Hematopoietic multipotent progenitor cell treated with erythropoietin and hydrocortisone succinate and interleukin-3 and kit ligand, for 17 days (in vitro differentiated cells): ENCODE results near the gene SPINDOC.
"Not testable (repeated sequence)": the region's sequence is repeated elsewhere in the genome, so short reads cannot be mapped to it uniquely, and the experiment has no call there.

Source experiments
- DNase-seq: peaks from one replicate; pipeline ENCODE4 v3.0.0-alpha.2; 2015; ENCODE audit warnings: low spot score

The SPINDOC gene, protein sequence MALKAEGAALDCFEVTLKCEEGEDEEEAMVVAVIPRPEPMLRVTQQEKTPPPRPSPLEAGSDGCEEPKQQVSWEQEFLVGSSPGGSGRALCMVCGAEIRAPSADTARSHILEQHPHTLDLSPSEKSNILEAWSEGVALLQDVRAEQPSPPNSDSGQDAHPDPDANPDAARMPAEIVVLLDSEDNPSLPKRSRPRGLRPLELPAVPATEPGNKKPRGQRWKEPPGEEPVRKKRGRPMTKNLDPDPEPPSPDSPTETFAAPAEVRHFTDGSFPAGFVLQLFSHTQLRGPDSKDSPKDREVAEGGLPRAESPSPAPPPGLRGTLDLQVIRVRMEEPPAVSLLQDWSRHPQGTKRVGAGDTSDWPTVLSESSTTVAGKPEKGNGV

DNA sequence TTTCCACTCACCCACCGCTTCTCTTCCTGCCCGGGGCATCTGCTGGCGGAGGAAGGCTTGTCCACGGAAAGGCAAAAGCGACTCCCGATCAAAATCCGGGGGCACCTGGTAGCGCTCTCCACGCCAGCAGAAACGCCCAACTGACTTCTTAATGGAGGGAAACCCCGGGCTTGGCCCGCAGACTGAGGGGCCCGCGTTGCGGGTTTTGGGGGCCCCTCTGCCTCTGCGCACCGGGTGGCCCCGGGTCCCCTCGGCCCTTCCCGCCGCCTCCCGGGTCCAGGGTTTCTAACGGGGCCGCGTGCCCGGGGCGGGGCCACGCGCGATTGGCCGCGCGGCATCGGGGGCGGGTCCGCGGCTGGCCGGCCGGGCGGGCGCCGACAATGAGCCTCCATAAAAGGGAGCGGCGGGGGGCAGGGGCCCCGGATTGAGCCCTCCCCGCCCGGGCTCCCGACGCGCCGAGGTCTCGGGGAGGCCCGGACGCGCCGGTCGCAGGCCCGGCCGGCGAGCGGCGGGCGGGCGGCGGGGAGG is at the start of gene SPINDOC:
Gene SPINDOC (plus strand): TSS at position 422 of the 528 bp plus-strand sequence. CDS start 231 bp downstream, outside the sequence.
- no peak for DNase-seq

DNA sequence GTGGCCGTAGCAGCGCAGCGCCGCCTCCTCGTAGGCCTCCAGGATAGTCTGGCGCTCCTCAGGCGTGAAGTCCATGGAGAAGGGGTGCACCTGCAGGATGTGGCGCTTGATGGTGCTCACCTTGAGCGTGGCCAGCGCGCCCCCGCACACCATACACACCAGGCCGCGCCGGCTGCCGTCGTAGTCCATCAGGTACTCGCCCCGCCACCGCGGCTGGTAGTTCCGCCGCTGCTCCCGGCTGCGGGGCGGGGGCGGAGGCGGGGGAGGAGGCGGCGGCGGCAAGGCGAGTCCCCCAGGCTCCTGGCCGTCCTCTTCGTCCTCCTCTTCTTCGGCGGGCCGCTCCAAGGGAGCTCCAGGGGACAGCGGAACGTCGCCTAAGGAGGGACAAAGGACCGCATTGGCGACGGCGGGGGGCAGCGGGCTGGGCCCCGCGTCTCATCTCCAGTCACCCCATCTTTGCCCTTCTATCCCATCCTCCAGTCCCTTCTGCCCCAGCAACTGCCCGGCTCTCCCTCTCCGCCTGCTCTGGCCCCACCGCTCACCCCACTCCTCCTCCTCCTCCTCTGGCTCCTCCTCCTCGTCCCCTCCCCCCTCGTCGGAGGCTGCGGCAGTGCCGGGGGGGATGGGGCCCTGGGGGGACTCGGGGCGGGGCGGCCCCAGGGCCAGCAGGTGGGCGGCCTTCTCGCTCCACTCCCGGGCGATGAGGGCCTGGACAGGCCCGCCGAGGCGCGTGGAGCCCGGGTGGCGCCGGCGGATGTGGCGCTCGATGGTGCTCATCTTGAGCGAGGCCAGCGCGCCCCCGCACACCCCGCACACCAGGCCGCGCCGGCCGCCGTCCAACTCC is 49.5 kb upstream of the SPINDOC start:
- DNase-seq = no peak

DNA sequence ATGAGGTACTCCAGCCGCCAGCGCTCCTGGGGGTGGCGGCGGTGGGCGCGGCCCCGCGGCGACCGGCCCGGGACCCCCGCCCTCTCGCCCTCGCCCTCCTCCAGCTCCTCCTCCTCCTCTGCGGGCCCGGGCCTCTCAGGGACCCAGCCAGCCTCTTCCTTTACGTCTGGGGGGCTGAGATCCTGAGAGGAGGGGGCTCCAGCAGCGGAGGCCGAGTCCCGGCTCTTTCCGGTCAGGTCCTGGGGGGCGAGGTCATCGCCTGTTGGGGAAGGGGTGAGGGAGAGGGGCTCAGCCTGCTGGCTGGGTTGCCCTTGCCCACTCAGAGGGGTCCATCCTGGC is 48.9 kb upstream of the SPINDOC start:
- no peak for DNase-seq

DNA sequence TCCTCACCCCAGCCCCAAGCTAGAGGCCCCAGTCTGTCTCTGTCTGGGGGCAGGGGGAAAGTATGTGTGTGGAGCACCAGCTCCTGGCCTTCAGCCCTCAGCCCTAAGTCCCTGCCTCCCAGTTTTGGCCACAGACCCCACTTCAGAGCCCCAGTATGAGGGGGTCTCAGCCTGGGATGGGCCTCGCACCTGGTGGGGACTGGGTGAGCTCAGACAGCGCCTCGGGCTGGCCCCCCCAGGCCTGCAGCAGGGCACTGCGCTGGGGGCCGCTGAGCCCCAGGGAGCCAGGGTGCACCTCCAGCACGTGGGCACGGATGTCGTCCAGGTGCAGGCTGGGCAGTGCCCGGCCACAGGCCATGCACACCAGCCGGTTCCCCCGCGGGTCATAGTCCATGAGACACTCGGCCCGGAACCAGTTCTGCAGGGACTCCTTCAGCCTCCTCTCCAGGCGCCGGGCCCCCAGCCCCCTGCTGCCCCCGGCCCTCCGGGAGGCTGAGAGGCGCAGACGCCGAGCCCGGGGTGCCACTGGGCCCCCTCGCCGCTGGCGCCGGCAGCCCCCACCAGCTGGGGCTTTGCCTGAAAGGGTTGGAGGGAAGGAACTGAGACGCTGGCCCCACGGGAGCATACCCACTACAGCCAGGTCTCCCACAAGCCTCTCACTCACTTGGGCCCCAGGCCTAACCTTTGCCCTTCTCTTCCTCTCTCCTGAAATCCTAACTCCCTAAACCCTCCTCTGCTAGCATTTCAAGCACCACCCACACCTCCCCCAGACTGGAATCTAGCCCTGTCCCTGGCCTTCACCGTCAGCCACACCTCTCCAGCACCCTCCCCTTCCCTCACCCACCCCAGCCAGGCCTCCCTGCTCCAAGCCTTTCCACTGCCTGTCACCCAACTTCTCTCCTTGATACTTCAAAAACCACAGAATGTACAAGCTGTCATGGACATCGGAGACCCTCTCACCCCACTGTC is 48.3 kb upstream of the SPINDOC start:
- DNase-seq = no peak

DNA sequence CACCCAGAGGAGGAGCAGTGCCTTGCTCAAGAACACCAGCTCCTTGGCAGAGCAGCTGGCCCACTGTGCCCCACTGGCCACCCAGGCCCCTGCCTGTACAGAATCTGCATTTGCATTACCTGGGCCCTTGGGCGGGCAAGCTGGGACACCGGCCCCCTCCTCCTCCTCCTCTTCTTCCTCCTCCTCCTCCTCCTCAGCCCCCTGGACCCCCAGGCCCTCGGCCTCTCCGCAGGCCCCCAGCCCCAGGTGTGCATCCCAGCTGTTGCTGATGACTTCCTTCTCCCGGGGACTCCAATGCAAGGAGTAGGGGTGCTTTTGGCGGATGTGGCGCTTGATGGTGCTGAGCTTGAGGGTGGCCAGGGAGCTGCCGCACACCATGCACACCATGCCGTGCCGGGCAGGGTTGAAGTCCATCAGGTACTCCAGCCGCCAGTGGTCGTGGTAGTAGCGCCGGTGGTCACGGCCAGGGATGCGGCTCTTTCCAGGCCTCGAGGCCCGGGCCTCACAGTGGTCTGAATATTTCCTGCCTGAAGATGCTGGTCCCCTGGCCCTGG is 47.5 kb upstream of the SPINDOC start:
- DNase-seq = no peak

DNA sequence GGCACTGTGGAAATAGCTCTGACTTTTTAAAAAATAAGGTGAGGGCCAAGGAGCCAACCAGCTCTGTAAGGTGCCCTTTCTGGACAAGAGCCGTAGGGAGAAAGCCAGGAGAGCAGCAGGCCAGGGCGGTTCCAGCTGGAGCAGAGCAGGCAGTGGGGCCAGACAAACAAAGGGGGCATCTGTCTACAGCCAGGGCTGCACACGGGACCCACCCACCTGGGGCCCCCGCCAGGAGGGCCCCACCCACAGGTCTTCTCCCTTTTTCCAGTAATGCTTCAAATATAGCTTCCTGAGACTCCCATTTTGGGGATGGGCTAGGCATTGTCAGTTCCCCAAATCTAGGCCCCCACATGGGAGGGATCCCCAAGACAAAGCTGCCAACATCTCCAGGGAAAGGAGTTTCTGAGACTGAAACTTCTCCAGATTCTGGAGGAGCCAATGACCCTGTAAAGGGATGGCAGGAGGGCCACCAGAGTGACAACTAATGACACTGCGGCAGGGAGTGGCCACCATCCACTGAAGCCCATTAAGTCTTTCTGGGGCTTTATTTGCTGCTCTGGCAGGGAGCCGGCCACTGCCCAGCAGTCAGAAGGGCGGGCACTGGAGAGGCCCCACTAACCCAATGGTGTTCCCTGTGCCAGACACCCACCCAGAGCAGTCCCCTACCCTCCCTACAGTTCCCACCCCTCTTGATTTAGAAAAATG is 46.6 kb upstream of the SPINDOC start:
- DNase-seq = no peak

DNA sequence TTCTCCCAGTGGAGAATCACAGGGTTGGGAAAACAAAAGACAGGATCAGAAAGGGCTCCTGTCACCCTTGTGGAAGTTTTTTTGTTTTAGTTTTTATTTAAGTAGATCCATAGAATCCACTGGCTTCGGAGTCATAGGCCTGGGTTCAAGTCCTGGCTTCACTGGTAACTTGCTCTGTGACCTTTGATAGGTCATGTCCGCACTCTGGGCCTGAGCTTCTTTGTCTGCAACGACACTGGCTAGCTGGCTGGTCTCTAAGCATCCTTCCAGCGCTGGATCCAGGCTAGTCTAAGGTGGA is 46.0 kb upstream of the SPINDOC start:
- DNase-seq = no peak

DNA sequence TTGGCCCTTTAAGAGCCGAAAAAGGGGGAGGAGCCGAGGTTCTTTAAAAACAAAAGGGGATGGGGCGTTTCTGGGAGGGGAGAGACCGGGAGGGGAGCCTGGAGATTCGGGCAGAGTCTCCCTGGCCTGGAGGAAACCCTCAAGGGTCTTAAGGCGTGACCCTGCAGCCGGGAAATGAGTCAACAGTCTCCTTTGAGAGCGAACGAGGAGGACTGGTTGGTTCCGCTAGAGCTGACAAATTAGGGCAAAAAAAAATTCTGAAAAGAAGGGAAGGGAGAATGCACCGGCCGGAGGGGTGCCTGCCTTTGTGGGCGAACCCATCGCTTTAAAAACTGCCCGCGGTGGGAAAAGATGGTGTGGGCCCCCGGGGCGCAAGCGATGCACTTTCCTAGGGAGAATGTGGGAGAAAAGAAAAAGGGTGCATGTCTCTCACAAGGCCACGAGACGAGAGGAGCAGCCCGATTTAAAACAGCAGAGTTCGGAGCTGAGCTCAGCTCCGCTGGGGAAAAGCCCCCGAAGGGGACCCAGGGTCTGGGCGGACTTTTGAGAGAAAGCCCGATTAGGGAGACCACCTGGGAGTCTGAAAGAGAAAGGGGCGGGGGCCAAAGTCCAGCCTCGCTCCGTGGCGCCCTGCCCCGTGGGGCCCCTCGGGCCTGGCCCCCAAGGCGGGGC is 45.6 kb upstream of the SPINDOC start:
- DNase-seq = peak; percentile 21

DNA sequence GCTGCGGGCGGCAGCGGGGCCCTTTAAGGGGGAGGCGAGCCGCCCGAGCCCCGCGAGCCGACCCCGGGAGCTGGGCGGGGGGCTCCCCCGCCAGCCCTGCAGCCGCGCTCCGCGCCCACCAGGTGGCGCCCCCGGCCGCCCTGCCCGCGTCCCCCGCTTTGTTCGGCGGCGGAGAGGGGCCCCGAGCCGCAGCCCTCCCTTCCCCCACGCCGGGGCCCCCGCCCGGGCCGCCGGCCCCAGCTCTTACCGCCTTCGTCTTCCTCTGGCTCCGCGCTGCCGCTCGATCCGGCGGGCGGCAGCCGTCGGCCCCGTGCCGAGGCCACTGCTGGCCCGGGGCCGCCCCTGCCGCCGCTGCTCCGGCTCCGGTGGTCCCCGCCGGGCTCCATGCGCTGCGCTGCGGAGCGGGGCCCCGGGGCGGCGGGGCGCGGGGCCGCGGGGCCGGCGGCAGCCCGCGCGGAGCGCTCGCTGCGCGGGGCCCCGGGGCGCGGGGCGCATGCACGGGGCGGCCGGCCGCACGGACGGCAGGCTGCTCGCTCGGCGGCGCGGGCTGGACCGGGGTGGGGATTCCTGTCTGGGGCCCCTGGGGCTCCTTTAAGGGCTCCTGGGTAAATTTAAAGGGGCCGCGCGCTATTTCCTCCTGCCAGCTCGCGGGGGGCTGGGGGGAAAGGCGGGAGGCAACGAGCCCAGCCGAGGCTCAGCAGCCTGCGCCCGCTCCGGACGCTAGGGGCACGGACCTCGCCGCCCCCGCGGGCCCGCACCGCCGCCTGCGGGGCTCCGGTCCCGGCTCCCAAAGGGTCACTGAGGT is 44.8 kb upstream of the SPINDOC start, which contains the start of gene ZFTA:
Gene ZFTA (minus strand): TSS at position 539 of the 805 bp plus-strand sequence. CDS start 153 bp downstream, at position 386.
- peak; percentile 25 for DNase-seq

DNA sequence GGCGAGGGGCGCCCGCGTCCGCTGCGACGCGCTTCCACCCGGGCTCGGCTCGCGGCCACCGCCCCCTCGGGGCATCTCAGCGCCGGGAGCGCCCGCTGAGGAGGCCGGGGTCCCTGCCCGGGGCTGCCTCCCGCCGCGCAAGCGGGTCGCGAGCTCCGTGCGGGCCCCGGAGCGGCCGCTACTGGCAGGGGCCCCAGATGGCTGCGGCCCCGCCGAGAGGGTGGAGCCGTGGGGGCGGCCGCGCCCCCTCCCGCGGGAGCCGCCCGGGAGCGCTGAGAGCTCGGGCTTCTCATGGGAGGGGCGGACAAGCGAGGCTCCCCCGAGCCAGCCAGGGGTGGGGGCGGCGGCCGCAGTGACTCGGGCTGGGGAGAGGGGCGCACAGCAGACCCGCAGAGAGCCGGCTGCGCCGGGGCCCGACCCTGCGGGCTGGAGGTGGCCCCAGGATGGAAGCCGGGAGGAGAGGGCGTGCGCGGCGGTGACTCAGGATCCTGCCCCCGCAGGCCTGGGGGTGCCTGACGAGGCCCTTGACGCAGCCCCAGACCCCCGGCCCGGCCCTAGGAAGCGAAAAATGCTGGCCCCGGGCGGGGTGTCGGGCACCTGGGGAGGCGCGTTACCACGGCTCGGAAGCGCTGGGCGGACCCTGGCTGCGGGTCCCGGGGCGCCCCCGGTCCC is 44.1 kb upstream of the SPINDOC start:
- no peak for DNase-seq

DNA sequence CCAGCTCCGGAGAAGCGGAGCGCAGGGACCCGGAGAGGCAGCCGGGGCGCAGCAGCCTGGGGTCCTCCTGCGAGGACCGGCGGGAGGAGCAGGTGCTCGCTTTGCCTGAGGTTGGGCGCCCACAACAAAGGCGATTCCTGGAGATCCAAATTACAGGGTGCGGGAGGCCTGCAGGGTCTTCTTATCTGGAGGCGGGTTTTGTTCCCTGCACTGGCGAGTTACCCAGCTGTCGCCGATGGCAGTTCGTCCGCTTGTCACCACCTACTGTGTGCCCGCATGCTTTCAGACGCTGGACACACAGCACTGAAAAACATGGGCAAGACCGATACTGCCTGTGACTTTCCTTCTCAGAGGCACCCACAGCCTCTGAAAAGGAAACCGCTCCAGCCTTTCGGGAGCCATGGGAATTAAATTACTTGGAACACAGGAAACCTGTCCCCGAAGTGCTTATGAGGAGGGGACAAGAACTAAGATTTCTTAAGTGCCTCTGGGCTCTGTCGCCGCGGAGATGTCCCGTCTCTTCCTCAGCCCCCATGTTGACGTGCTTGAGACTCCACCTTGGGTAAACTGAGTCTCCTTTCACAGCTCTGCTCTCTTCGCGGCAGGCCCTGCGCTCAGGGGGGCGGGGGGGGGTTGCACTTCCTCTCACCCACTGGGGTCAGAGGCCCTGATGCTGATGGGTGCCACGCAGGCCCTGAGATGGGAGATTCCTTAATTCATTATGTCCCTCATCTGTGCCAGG is 43.4 kb upstream of the SPINDOC start:
- DNase-seq = no peak

DNA sequence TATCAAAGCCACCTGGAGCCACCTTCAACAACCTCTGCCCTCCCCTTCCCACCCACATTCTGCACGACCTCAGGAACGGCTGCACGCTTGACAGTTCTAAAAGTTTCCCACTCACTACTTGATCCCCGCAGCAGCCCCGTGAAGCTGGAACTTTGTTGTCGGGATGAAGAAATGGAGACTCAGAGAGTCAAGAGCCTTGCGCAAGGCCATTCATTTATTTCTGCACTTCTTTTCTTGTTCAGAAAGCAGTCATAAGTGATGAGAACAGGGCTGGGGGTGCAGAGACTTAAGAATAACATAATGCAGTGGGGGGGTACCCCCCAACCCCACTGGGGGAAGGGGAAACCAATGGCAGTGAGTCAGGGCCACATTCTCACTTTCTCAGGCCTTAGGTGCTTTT is 42.5 kb upstream of the SPINDOC start:
- no peak for DNase-seq

DNA sequence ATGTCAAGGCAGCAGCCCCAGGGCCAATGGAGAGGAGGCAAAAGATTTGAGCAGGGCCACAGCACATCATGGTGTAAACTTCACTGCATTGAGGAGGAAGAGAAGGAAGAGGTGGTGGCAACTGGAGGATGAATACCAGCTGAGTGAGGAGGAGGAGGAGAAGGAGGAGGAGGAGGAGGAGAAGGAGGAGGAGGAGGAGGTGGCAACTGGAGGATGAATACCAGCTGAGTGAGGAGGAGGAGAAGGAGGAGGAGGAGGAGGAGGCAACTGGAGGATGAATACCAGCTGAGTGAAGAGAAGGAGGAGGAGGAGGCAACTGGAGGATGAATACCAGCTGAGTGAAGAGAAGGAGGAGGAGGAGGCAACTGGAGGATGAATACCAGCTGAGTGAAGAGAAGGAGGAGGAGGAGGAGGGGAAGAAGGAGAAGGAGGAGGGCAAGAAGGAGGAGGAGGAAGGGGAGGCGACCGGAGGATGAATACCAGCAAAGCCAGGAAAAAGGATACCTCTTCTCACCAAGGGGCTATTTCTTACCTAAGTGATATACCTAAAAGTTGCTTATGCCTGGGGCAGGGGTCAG is 41.4 kb upstream of the SPINDOC start:
- not testable (repeated sequence) for DNase-seq

DNA sequence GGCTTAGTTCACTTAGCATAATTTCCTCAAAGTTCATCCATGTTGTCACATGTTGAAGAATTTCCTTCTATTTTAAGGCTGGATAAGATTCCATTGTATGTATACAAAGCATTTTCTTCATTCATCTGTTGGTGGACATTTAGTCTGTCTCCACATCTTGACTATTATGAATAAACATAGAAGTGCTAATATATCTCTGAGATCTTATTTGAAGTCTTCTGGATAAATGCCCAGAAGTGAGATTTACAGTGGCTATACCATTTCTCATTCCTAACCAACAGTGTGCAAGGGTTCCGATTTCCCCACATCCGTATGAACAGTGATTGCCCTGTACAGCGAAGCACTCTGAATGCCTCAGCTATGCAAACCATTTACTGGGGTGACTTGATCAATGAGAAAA is 38.1 kb upstream of the SPINDOC start:
- DNase-seq = no peak

DNA sequence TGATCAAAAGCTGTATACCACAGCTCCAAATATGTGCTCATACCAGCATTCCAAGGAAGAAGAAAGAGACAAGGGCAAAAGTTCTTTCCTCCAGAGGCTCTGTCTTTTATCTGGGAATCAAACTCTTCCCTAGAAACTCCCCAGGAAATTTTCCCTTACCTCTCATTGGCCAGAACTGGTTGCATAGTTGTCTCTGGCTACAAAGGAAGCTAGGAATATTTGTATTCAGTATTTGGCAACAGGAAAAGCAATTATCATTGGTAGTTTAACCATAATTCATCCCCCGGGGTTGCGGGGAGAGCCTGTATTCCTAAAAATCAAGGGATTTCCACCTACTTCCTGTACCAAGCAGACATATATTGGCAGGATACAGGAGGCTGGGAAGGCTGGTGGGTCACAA is 34.2 kb upstream of the SPINDOC start:
- no peak for DNase-seq

DNA sequence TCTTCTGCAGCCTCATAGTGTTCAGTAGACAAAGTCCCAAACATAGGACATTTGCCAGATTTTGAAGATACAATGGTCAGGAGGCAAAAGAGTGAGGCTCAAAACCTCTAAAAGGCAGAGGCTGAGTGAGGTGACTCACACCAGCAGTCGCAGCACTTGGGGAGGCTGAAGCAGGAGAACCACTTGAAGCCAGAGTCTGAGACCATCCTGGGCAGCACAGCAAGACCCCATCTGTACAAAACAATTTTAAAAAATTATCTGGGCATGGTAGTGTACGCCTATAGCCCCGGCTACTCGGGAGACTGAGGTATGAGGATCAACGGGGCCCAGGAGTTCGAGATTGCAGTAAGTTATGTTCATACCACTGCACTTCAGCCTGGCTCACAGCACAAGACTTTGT is 30.5 kb upstream of the SPINDOC start:
- DNase-seq = no peak

DNA sequence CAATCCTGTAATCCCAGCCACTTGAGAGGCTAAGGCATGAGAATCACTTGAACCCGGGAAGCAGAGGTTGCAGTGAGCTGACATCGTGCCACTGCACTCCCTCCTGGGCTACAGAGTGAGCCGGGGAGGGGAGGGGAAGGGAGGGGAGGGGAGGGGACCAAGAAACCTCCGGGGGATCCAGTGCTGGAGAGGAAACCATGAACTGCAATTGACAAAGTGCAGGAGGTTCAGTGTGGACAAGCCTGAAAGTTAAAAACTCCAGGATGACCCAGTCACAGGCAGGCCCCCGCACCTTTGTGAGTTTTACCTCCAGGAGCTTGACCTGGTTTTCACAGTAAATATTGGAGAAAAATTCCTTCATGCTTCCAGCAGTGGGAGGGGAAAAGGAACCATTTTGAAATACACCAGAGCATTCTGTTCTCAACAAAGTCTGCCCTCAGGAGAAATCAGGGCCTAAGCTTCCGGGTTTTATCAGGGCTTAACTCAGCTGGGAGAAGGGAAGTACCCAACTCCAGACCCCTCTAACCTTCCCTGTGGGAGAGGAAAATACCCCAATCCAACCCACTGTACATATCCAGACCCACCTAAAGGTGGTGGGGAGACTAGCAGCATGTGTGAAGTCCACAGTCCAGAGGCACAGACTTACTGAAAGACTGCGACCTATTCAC is 29.2 kb upstream of the SPINDOC start:
- no peak for DNase-seq
